PC-9 (cell line): ENCODE measurements around the gene ARHGEF7. TPM values are rescaled to one million over a fixed set of nuclear protein-coding genes. Genes with fewer than 3 reads are reported as not detected.

Experiments
- BruUV-seq: library from RNA; stranded (reverse); fragments of 400-500 nt; replicated peaks from 2 replicates; lab custom pipeline; 2021; lab: Mats Ljungman, UMichigan
- CTCF ChIA-PET: fragments of 300-600 bp; sonication (Branson Sonifier 250); formaldehyde crosslinking; loops from one replicate; lab custom pipeline; 2022; ENCODE audit warnings: antibody characterized with exemption; lab: Charles Lee
- POLR2A ChIA-PET: fragments of 300-600 bp; sonication (Branson Sonifier 250); formaldehyde crosslinking; loops from one replicate; lab custom pipeline; 2022; ENCODE audit warnings: antibody characterized with exemption; ENCODE audit not compliant: unreplicated experiment; lab: Charles Lee
- DNase-seq, 2 experiments: peaks; one replicate each; pipeline versions ENCODE4 v3.0.0 to v3.0.0-alpha.2; 2015 to 2022; ENCODE audit warnings: mixed read lengths in 1 of 2
- H2AFZ ChIP-seq: fragments of 200-600 bp; sonication (generic); 2 replicates; pipeline ENCODE4 v1.8.1; 2017; ENCODE audit warnings: antibody characterized with exemption
- H3F3A ChIP-seq: fragments of 200-600 bp; sonication (generic); 2 replicates; pipeline ENCODE4 v1.8.1; 2017; ENCODE audit warnings: antibody characterized with exemption, mild to moderate bottlenecking, low read depth; ENCODE audit not compliant: insufficient read depth
- H3K27ac ChIP-seq: fragments of 200-600 bp; sonication (generic); 2 replicates; pipeline ENCODE4 v1.6.1; 2016; ENCODE audit warnings: mixed run types
- H3K27me3 ChIP-seq: fragments of 200-600 bp; sonication (generic); 2 replicates; pipeline ENCODE4 v1.6.1; 2016; ENCODE audit warnings: low read depth, mixed run types; ENCODE audit not compliant: insufficient read depth
- H3K36me3 ChIP-seq: fragments of 200-600 bp; sonication (generic); 2 replicates; pipeline ENCODE4 v1.6.1; 2016; ENCODE audit warnings: low read depth, mixed run types
- H3K4me1 ChIP-seq: fragments of 200-600 bp; sonication (generic); replicated peaks from 2 replicates; pipeline ENCODE4 v1.6.1; 2016; ENCODE audit warnings: mixed run types; ENCODE audit not compliant: insufficient read depth
- H3K4me2 ChIP-seq: fragments of 200-600 bp; sonication (generic); 2 replicates; pipeline ENCODE4 v1.6.1; 2017; ENCODE audit warnings: mixed run types
- H3K4me3 ChIP-seq: fragments of 200-600 bp; sonication (generic); 2 replicates; pipeline ENCODE4 v1.6.1; 2016; ENCODE audit warnings: mixed run types
- H3K79me2 ChIP-seq: fragments of 200-600 bp; sonication (generic); 2 replicates; pipeline ENCODE4 v1.6.1; 2017; ENCODE audit warnings: low read depth, mixed run types
- H3K9me2 ChIP-seq: fragments of 200-600 bp; sonication (generic); 2 replicates; pipeline ENCODE4 v1.8.1; 2017; ENCODE audit warnings: mild to moderate bottlenecking; ENCODE audit not compliant: insufficient read depth
- H3K9me3 ChIP-seq: fragments of 200-600 bp; sonication (generic); 2 replicates; pipeline ENCODE4 v1.8.1; 2016; ENCODE audit warnings: low read depth; ENCODE audit not compliant: insufficient read depth
- H4K20me1 ChIP-seq: fragments of 200-600 bp; sonication (generic); 2 replicates; pipeline ENCODE4 v1.8.1; 2017; ENCODE audit not compliant: insufficient read depth
- CTCF ChIP-seq: fragments of 200-600 bp; sonication (generic); conservative IDR thresholded peaks from 2 replicates; pipeline ENCODE4 v1.6.1; 2017; ENCODE audit warnings: mixed run types, antibody characterized with exemption, mild to moderate bottlenecking, moderate library complexity
- EZH2 ChIP-seq: fragments of 200-600 bp; sonication (generic); IDR thresholded peaks from 2 replicates; pipeline ENCODE4 v1.8.0; 2017; ENCODE audit warnings: antibody characterized with exemption, low read depth
- intact Hi-C: fragments of 100-400 bp; cut with micrococcal nuclease; formaldehyde crosslinking; loops from one replicate; pipeline ENCODE4 v1.10.0; 2022; ENCODE audit not compliant: unreplicated experiment
- total RNA-seq: library from RNA; stranded (reverse); gene quantifications from 2 replicates; pipeline ENCODE4 v1.2.3, GENCODE V29; 2021

ARHGEF7 gene
- total RNA-seq, 1 experiment from 2014 or later: 37.0 TPM

GRCh38 chr13:111265006-111265700 lies 150.0 kb downstream of the ARHGEF7 start:
- Histone ChIP-seq H3K4me1 (no peaks in the 10 kb centered on the region), H4K20me1 (no peaks in the 10 kb centered on the region), H3F3A (no peaks in the 10 kb centered on the region), H3K9me3 (0 out of 2 replicates have a peak, but pooled peaks cover 4% of the 10 kb centered on the region), H3K4me2 (no peak overlapping the region), H3K27ac (no peak overlapping the region), H3K79me2 (no peaks in the 10 kb centered on the region), H3K4me3 (no peak overlapping the region), H3K9me2 (no peaks in the 10 kb centered on the region), H3K36me3 (no peaks in the 10 kb centered on the region), H3K27me3 (no peaks in the 10 kb centered on the region), H2AFZ (no peak overlapping the region)
- ChIA-PET CTCF (no interaction called here), POLR2A (interaction anchor here (0.7 kb wide), 1 partner anchor 8 kb away, joined by 18 read pairs; no protein-coding TSS in a partner anchor)
- TF ChIP-seq CTCF (no peak), EZH2 (no peak)
- BruUV-seq: no TSS peak
- intact Hi-C loops: no loop called here
- DNase-seq: no peak

GRCh38 chr13:111265701-111266035 lies 150.6 kb downstream of the ARHGEF7 start:
- H3K4me1 ChIP-seq: no peaks in the 10 kb centered on the region
- DNase-seq: no peak
- no peak overlapping the region for H2AFZ ChIP-seq
- no TSS peak for BruUV-seq
- H3K27me3 ChIP-seq: no peaks in the 10 kb centered on the region
- no peak overlapping the region for H3K4me3 ChIP-seq
- no peaks in the 10 kb centered on the region for H3K9me2 ChIP-seq
- H3K9me3 ChIP-seq: 0 out of 2 replicates have a peak, but pooled peaks cover 4% of the 10 kb centered on the region
- intact Hi-C loops: no loop called here
- no peaks in the 10 kb centered on the region for H3F3A ChIP-seq
- H3K36me3 ChIP-seq: no peaks in the 10 kb centered on the region
- TF ChIP-seq CTCF (no peak), EZH2 (no peak)
- ChIA-PET CTCF (no interaction called here), POLR2A (no interaction called here)
- H4K20me1 ChIP-seq: no peaks in the 10 kb centered on the region
- H3K79me2 ChIP-seq: no peaks in the 10 kb centered on the region
- H3K4me2 ChIP-seq: no peak overlapping the region
- H3K27ac ChIP-seq: no peak overlapping the region

GRCh38 chr13:111267205-111267604 lies 152.1 kb downstream of the ARHGEF7 start:
- H3K27me3 ChIP-seq: no peaks in the 10 kb centered on the region
- no TSS peak for BruUV-seq
- intact Hi-C loops: no loop called here
- DNase-seq: no peak
- no peaks in the 10 kb centered on the region for H3K36me3 ChIP-seq
- H3K4me2 ChIP-seq: no peak overlapping the region
- H3K27ac ChIP-seq: no peak overlapping the region
- H3K4me1 ChIP-seq: no peaks in the 10 kb centered on the region
- H3K79me2 ChIP-seq: no peaks in the 10 kb centered on the region
- POLR2A ChIA-PET: no interaction called here
- H4K20me1 ChIP-seq: no peaks in the 10 kb centered on the region
- CTCF ChIA-PET: no interaction called here
- TF ChIP-seq EZH2: no peak
- TF ChIP-seq CTCF: no peak
- no peaks in the 10 kb centered on the region for H3K9me2 ChIP-seq
- no peaks in the 10 kb centered on the region for H3K9me3 ChIP-seq
- H2AFZ ChIP-seq: no peak overlapping the region
- H3K4me3 ChIP-seq: no peak overlapping the region
- H3F3A ChIP-seq: no peaks in the 10 kb centered on the region
